Fibroblast of the conjunctiva (primary cell): Measurements from ENCODE around the gene FAM209B.
"Not testable (repeated sequence)": the region's sequence is repeated elsewhere in the genome, so short reads cannot be mapped to it uniquely, and the experiment has no call there.

ENCODE experiments used
- DNase-seq: peaks from one replicate; pipeline ENCODE4 v3.0.0-alpha.2; 2010; ENCODE audit warnings: low read depth

The FAM209B gene

DNA sequence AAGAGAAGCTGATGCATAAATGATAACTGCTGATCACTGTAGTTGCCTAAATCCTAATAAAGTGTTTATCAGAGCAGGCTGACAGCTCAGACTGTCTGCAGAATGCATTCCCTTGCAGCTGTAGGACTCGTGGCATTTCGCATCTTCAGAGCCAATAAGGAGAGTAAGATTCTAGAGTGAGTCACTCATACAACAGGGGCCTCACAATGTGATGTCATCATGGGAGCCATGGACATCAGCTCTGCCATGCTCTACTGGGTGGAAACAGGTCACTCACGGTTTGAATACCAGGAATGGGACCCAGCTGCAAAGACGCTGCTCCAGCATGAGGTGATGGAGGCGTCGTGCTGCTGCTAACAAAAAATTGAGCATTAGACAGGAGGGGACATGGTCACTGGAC lies 7.4 kb downstream of the FAM209B start:
- no peak for DNase-seq

- DNase-seq: no peak
Observed at GRCh38 chr20:56542489-56543030, 9.5 kb downstream of the FAM209B start.

- DNase-seq: no peak
Observed at GRCh38 chr20:56551571-56551970, 18.5 kb downstream of the FAM209B start.

GRCh38 chr20:56552911-56553629 lies 20.0 kb downstream of the FAM209B start:
- no peak for DNase-seq

DNA sequence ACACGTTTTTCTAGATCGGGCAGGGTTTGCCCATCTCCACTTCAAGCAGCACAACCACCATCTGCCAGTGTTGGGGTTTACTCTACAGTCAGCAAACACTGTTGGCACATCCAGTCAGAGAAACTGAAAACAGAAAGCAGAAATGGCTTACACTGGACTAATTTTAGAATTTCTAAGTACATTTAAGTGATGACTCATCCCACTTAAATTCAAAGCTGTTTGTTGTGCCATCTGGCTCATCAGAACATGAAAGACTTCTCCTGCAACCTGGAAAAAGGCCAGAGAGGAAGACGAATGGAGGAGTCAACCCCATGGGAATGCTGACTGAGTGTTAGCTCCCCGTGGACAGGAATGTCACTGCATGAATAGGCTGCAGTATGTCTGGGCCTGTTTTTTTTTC lies 21.8 kb downstream of the FAM209B start:
- DNase-seq: peak; percentile 89

- DNase-seq: no peak
Observed at GRCh38 chr20:56558968-56559367, 25.9 kb downstream of the FAM209B start.

DNA sequence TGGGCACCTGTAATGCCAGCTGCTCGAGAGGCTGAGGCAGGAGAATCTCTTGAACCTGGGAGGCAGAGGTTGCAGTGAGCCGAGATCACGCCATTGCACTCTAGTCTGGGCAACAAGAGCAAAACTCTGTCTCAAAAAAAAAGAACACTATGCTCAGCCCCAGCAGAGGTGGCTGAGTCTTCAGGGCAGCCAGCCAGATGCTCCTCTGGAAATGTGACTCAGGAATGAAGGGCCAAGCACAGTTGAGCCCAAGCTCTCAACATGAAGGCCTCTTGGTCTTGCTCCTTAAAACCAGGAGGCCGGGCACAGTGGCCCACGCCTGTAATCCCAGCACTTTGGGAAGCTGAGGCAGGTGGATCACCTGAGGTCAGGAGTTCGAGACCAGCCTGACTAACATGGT lies 31.5 kb downstream of the FAM209B start:
- DNase-seq: not testable (repeated sequence)

- DNase-seq: no peak
Observed at GRCh38 chr20:56565511-56565910, 32.5 kb downstream of the FAM209B start.

DNA sequence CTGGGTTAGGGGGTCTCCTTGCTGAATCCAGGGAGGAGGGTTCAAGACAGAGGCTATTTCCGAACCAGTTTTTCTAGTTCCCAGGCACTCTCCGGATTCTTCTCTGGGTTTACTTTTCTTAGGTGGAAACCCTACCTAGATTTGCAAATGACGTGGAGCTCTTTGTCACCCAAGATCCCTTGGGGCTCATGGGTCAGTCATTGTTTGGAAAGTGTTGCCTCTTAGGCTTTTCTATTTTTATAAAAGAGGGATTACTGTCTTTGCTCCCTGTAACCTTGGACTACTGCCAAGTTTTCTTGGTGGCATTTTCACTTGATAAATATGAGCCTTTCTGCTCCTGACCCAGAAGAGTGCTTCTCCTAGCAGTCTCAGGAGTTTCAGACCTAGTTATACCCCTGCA lies 33.6 kb downstream of the FAM209B start:
- DNase-seq: no peak

DNA sequence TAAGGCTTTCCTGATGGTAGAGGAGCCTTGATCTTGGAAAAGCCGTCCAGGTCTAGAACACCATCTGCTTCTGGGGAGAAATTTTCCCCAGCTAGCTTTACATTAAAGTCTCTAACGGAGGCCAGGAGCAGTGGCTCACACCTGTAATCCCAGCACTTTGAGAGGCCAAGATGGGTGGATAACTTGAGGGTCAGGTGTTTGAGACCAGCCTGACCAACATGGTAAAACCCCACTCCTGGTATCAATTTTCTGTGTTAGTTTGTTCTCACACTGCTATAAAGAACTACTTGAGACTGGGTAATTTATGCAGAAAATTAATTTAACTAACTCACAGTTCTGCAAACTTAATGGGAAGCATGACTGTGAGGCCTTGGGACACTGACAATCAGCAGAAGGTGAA lies 37.8 kb downstream of the FAM209B start:
- no peak for DNase-seq

- no peak for DNase-seq
Observed at GRCh38 chr20:56572172-56572571, 39.1 kb downstream of the FAM209B start.

DNA sequence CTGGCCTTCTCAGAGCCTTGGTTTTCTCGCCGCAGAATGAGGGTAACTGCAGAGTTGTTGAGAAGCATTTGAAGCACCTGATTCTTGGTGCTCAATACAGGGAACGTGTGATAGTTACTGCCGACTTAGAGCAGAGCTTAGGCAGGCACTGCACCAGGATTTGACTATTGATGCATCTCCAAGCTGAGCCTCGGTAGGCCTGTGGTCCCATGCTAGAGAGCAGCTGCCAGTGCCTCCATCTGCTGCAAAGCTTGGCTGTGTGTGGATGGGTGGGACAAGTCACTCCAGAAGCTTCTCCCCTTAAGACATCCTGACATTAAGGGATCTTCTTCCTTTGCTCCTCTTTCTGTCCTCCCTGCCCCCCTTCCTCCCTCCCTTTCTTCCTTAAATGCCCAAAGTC lies 40.9 kb downstream of the FAM209B start:
- DNase-seq: no peak

- DNase-seq: no peak
Observed at GRCh38 chr20:56574531-56575142, 41.6 kb downstream of the FAM209B start.

GRCh38 chr20:56575157-56575556 lies 42.1 kb downstream of the FAM209B start:
- no peak for DNase-seq

GRCh38 chr20:56575961-56576360 lies 42.9 kb downstream of the FAM209B start:
- no peak for DNase-seq

- no peak for DNase-seq
Observed at GRCh38 chr20:56579301-56579710, 46.3 kb downstream of the FAM209B start.

- DNase-seq: no peak
Observed at GRCh38 chr20:56580226-56580625, 47.2 kb downstream of the FAM209B start.

DNA sequence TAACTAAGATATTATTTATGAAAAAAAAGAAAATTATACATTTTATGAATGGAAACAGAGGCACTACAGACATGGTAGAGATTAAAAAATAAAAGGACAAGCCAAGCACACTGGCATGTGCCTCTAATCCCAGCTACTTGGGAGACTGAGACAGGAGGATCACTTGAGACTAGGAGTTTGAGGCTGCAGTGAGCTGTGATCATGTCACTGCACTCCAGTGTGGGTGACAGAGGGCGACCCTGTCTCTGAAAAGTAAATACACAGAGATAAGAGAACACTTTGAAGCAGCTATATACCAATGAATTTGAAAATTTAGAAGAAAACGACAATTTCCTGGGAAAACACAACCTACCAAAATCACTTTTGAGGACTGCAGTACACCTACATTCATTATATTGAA lies 48.7 kb downstream of the FAM209B start:
- DNase-seq: no peak

GRCh38 chr20:56582542-56582941 lies 49.5 kb downstream of the FAM209B start:
- DNase-seq: no peak

GRCh38 chr20:56584916-56585315 lies 51.9 kb downstream of the FAM209B start:
- no peak for DNase-seq
